ENCODE measurements around the gene TMA16.
"Not testable (repeated sequence)": the region's sequence is repeated elsewhere in the genome, so short reads cannot be mapped to it uniquely, and the experiment has no call there.

Gene TMA16

DNA sequence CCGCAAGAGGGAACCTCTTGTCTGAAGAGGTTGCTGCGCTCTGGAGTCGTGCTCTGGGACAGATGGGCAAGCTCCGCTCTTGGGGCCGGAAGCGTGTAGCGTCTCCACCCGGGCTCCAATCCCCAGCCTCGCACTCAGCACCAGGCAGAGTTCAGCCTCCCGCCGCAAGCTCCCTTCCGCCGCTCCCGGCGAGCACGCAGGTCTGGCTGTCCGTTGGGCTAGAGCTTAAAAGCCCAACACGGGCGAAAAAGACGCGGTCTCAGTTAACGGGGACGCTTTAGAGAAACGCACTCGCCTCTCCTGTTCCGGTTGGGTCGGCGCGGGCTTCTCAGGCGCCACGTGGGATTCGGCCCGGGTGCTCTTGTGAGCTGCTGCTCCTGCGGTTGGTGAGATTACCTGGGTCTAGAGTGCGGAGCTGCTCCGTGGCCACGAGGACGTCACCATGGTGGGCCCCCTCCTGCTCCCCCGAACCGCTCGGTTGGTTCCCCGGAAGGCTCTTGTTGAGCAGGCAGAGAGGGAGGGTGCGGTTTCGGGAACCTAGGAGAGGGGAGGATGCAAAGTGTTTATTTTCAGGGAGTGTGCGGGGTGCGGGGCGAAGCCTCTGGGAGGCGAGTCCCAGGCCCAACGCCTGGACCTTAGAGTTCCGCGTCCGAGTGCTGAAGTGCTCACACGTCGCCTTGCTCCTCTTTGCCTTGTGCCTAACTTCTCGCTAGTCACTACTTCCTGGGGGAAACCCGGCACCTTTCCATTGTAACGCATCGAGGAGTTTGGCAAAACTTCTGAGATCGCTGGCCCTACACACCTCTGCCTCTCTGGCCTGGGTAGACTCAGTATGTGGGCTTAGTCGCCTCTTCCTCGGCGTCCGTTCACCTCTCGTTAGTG, at the start of gene TMA16:
Gene TMA16, plus strand, starts transcription at position 331 of the 882 bp plus-strand sequence. Its CDS starts 112 bp downstream, at position 443.
- Histone ChIP-seq H3K4me1 (peaks cover 14 to 34% (median 25%) of the 10 kb centered on the region in 10 experiments; a peak in 19 of 20 replicates), H3K27me3 (no peaks in the 10 kb centered on the region), H3K4me2 (peak within 1 kb of the TSS; percentile 72 to 92 (median 82)), H3K9me3 (replicated peaks in 1 of 11) (peaks cover 0 to 11% (median 3%) of the 10 kb centered on the region in 11 experiments; a peak in 6 of 22 replicates), H3K9ac (peak within 1 kb of the TSS; percentile 87 to 100 (median 99)), H3K36me3 (peaks cover 0 to 31% (median 25%) of the 10 kb centered on the region in 11 experiments; a peak in 19 of 22 replicates), H3K4me3 (peak within 1 kb of the TSS; percentile 73 to 98 (median 90)), H4K20me1 (peaks cover 0 to 39% (median 20%) of the 10 kb centered on the region in 11 experiments; a peak in 16 of 22 replicates), H3K27ac (peak within 1 kb of the TSS; percentile 86 to 100 (median 98))
- TF ChIP-seq Cebpa-rat (IDR thresholded peaks at IDR 0.05), result no peak

DNA sequence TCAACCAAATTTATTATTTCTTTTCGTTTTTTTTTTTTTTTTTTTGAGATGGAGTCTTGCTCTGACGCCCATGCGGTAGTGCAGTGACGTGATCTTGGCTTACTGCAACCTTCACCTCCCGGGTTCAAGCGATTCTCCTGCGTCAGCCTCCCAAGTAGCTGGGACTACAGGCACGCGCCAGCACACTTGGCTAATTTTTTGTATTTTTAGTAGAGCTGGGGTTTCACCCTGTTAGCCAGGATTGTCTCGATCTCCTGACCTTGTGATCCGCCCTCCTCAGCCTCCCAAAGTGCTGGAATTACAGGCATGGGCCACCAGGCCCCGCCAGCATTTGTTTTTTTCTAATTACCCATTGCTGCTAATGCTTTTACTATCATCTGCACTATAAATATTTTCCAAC, 47.5 kb upstream of the TMA16 start:
- H4K20me1 ChIP-seq, H3K4me3 ChIP-seq, H3K4me1 ChIP-seq: not testable (repeated sequence)

DNA sequence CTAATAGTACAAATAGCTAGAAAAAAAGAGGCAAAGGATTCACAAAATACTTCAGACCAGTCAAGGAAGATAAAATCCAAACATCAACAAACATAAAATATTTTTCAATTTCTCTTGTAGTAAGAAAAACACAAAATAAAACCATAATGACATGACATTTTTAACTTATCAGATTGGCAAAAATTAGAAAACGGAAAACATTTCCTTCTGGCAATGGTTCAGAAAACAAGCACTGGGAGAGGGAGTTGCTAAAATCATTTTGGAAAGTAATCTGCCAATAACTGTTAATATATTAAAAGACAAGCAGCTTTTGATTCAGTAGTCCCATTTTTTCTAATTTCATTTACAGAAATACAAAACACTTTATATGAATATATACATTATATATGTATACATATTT, 47.0 kb upstream of the TMA16 start:
- no peak for TF ChIP-seq Cebpa-rat (IDR thresholded peaks at IDR 0.05)
- H3K9ac ChIP-seq, result no peak overlapping the region
- no peak overlapping the region for H3K4me3 ChIP-seq
- H3K27ac ChIP-seq, result no peak overlapping the region
- H3K9me3 ChIP-seq (replicated peaks in 1 of 11), result peaks cover 0 to 3% (median 0%) of the 10 kb centered on the region in 11 experiments; a peak in 1 of 22 replicates
- H3K4me2 ChIP-seq, result no peak overlapping the region
- H3K27me3 ChIP-seq, result no peaks in the 10 kb centered on the region
- H3K36me3 ChIP-seq, result no peaks in the 10 kb centered on the region
- H3K4me1 ChIP-seq, result no peaks in the 10 kb centered on the region
- H4K20me1 ChIP-seq, result no peaks in the 10 kb centered on the region

More for the DNA sequence above, 47.5 kb upstream of the TMA16 start:
- not testable (repeated sequence) for H3K27ac ChIP-seq; H3K27me3 ChIP-seq; H3K9me3 ChIP-seq (replicated peaks in 1 of 11); H3K9ac ChIP-seq; H3K36me3 ChIP-seq; H3K4me2 ChIP-seq

- no peak overlapping the region for H3K27ac ChIP-seq
- no peak overlapping the region for H3K4me3 ChIP-seq
- H3K9ac ChIP-seq, result no peak overlapping the region
- H4K20me1 ChIP-seq, result no peaks in the 10 kb centered on the region
- H3K4me1 ChIP-seq, result no peaks in the 10 kb centered on the region
- no peaks in the 10 kb centered on the region for H3K27me3 ChIP-seq
- H3K36me3 ChIP-seq, result no peaks in the 10 kb centered on the region
- no peaks in the 10 kb centered on the region for H3K9me3 ChIP-seq (replicated peaks in 1 of 11)
- no peak for TF ChIP-seq Cebpa-rat (IDR thresholded peaks at IDR 0.05)
- no peak overlapping the region for H3K4me2 ChIP-seq
Measured at GRCh38 chr4:163448540-163449203, 45.8 kb upstream of the TMA16 start.

DNA sequence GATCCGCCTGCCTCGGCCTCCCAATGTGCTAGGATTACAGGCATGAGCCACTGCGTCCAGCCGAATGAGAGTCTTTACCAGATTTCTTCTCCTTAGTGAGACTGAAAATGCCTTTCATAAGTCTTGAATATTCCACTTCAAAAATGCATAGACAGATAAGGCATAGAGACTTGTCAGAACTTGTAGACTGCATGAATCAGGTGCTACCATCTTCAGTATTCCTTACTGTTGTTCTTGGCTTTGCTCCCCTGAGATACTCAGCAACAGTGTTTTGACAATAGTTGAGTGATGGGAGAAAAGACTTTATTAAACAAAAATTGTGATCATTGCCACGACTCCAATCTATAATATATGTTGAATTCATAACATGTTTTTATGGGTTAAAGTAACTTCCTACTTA, 31.9 kb upstream of the TMA16 start:
- H3K4me2 ChIP-seq, result no peak overlapping the region
- no peak for TF ChIP-seq Cebpa-rat (IDR thresholded peaks at IDR 0.05)
- no peaks in the 10 kb centered on the region for H3K36me3 ChIP-seq
- no peak overlapping the region for H3K27ac ChIP-seq
- H4K20me1 ChIP-seq, result no peaks in the 10 kb centered on the region
- H3K4me1 ChIP-seq, result no peaks in the 10 kb centered on the region
- H3K9ac ChIP-seq, result no peak overlapping the region
- H3K27me3 ChIP-seq, result no peaks in the 10 kb centered on the region
- H3K4me3 ChIP-seq, result no peak overlapping the region
- no peaks in the 10 kb centered on the region for H3K9me3 ChIP-seq (replicated peaks in 1 of 11)

- TF ChIP-seq Cebpa-rat (IDR thresholded peaks at IDR 0.05), result peak in 10 of 11 experiments; percentile 25 to 93 (median 73); a peak in 16 of 22 replicates
- H3K27me3 ChIP-seq, result no peaks in the 10 kb centered on the region
- H3K9ac ChIP-seq, result no peak overlapping the region
- H3K9me3 ChIP-seq (replicated peaks in 1 of 11), result no peaks in the 10 kb centered on the region
- H3K27ac ChIP-seq, result no peak overlapping the region
- no peak overlapping the region for H3K4me2 ChIP-seq
- no peaks in the 10 kb centered on the region for H4K20me1 ChIP-seq
- H3K36me3 ChIP-seq, result no peaks in the 10 kb centered on the region
- no peak overlapping the region for H3K4me3 ChIP-seq
- H3K4me1 ChIP-seq, result no peaks in the 10 kb centered on the region
Measured at GRCh38 chr4:163467082-163467770, 27.3 kb upstream of the TMA16 start.

DNA sequence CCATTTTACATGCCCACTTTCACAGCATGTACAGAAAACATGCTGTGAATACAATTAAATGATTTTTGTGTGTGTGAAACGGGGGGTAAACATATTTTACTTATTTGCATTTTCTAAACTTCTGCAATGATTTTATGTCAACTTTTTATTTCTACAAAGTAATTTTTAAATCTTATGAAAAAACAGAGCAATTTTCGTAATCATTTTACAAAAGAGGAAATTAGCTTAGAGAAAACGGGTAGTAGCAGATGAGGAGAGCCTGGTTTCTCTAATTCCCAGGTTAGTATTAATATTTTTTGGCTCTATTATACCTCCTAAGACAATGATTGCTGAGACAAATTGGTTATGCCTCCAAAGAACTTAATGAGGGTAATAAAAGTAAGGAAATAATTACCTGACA, 24.1 kb upstream of the TMA16 start:
- Histone ChIP-seq H3K4me3 (no peak overlapping the region), H3K4me1 (no peaks in the 10 kb centered on the region), H4K20me1 (no peaks in the 10 kb centered on the region), H3K36me3 (no peaks in the 10 kb centered on the region), H3K9me3 (replicated peaks in 1 of 11) (peaks cover 0 to 11% (median 4%) of the 10 kb centered on the region in 11 experiments; a peak in 7 of 22 replicates), H3K27ac (no peak overlapping the region), H3K4me2 (no peak overlapping the region), H3K9ac (no peak overlapping the region), H3K27me3 (no peaks in the 10 kb centered on the region)
- no peak for TF ChIP-seq Cebpa-rat (IDR thresholded peaks at IDR 0.05)

DNA sequence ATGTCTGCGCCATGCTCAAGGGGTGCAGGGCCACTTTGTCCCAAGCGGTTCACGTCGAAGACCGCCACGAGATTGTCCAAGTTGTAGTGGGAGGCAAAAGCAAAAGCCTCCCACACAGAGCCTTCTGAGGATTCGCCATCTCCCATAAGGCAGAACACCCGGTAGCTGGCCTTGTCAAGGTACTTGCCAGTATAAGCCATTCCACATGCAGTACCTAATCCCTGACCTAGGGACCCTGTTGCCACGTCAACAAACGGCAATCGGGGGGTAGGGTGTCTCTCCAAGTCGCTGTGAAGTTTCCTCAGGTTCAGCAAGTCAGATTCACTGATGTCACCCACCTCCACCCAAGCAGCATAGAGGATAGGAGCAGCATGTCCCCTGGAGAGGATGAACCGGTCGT, 21.4 kb upstream of the TMA16 start:
- Histone ChIP-seq H3K4me3 (no peak overlapping the region), H3K4me1 (no peaks in the 10 kb centered on the region), H3K9me3 (replicated peaks in 1 of 11) (peaks cover 0 to 11% (median 4%) of the 10 kb centered on the region in 11 experiments; a peak in 7 of 22 replicates), H3K27ac (no peak overlapping the region), H3K27me3 (no peaks in the 10 kb centered on the region), H3K36me3 (no peaks in the 10 kb centered on the region), H4K20me1 (no peaks in the 10 kb centered on the region), H3K9ac (no peak overlapping the region), H3K4me2 (no peak overlapping the region)
- no peak for TF ChIP-seq Cebpa-rat (IDR thresholded peaks at IDR 0.05)

- no peak within 1 kb of the TSS for H3K4me2 ChIP-seq
- H3K9ac ChIP-seq, result no peak within 1 kb of the TSS
- H3K27me3 ChIP-seq, result no peaks in the 10 kb centered on the region
- no peaks in the 10 kb centered on the region for H4K20me1 ChIP-seq
- H3K4me1 ChIP-seq, result no peaks in the 10 kb centered on the region
- H3K9me3 ChIP-seq (replicated peaks in 1 of 11), result peaks cover 0 to 11% (median 4%) of the 10 kb centered on the region in 11 experiments; a peak in 7 of 22 replicates
- TF ChIP-seq Cebpa-rat (IDR thresholded peaks at IDR 0.05), result no peak
- H3K36me3 ChIP-seq, result no peaks in the 10 kb centered on the region
- no peak within 1 kb of the TSS for H3K27ac ChIP-seq
- no peak within 1 kb of the TSS for H3K4me3 ChIP-seq
Measured at GRCh38 chr4:163473576-163473975, 20.9 kb upstream of the TMA16 start, which contains the start of gene TKTL2. TSS of gene TKTL2 (minus strand) at chr4:163473754. CDS start at chr4:163473734, 20 bp downstream.
